GM10847 (cell line): ENCODE data around the gene KDM2B.

Source experiments
- POLR2A ChIP-seq: IDR thresholded peaks from 2 replicates; pipeline ENCODE4 v1.6.1; 2011; ENCODE audit not compliant: insufficient read length; ENCODE audit errors: extremely low read depth

KDM2B gene

GRCh38 chr12:121428883-121429282 lies 151.9 kb downstream of the KDM2B start:
- TF ChIP-seq POLR2A, result no peak

DNA sequence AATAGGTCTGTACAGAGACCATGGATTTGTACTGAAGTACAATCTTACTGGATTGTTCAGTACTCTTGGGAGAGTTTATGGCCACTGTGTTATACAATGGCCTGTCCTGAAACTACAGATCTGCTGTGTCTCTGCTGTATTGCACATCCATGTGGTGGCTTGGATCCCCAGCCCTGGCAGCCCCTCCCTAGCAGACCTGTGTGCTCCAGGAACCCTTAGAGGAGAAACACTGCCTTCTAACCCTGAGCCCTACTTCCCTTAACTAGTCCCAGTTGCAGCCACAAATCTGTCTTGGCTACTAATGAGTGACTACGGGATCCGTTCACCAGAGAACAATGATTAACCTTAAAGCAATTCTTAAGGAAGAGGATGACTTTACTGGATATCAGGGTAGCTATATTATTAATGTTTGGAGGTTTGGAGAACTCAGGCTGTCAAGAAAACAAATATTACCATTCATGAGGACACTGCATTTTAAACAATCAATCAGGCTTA lies 153.2 kb downstream of the KDM2B start:
- TF ChIP-seq POLR2A, result no peak

GRCh38 chr12:121424624-121424975 lies 156.2 kb downstream of the KDM2B start:
- TF ChIP-seq POLR2A, result no peak

GRCh38 chr12:121423682-121424623 lies 156.9 kb downstream of the KDM2B start:
- TF ChIP-seq POLR2A, result no peak

DNA sequence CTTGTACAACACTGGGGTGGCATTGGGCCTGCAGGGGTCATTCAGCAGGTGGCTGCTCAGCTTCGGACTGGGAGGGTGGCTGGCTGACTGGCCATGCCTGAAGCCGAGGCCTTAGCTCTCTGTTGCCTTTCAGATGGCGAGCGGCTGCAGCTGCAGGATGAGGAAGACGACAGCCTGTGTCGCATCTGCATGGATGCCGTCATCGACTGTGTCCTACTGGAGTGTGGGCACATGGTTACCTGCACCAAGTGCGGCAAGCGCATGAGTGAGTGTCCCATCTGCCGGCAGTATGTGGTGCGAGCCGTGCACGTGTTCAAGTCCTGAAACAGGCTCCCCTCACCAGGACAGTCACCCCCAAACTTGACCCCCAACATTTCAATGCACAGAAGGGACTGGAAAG lies 157.6 kb downstream of the KDM2B start:
- no peak for TF ChIP-seq POLR2A

DNA sequence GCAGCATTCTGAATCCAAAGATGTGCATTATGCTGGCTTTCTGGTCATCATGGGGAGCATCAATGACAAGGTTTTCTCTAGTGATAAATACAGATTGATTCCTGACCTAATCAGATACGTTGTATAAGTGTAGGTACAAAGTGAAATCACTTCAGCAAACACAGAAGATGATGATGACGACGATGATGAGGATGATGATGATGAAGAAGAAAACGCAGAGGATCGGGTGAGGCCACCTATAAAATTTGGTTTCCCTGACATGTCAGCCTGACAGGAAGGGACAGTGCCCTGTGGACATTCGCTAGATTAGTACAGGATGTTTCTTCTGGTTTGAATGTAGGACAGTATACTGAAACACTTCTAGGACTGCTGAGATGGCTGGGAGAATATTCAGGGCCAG lies 160.7 kb downstream of the KDM2B start:
- no peak for TF ChIP-seq POLR2A

GRCh38 chr12:121417847-121418246 lies 163.0 kb downstream of the KDM2B start:
- no peak for TF ChIP-seq POLR2A

- TF ChIP-seq POLR2A, result no peak
Observed at GRCh38 chr12:121413917-121414316, 166.9 kb downstream of the KDM2B start.

DNA sequence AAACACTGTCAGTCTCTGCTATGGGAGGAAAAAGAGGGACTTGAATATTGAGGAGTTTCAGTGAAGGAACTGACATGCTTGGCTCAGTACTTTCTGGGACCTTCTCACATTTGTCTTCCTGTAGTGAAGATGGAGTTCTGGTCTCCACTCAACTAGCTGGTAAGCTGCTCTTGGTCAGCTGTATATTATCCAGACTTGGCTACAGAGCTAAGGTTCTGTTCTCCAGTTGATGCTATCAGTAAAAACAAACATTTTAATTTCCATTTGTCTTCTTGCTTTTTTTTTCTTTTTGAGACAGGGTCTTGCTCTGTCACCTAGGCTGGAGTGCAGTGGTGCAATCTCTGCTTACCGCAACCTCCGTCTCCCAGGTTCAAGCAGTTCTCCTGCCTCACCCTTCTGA lies 175.6 kb downstream of the KDM2B start:
- no peak for TF ChIP-seq POLR2A

DNA sequence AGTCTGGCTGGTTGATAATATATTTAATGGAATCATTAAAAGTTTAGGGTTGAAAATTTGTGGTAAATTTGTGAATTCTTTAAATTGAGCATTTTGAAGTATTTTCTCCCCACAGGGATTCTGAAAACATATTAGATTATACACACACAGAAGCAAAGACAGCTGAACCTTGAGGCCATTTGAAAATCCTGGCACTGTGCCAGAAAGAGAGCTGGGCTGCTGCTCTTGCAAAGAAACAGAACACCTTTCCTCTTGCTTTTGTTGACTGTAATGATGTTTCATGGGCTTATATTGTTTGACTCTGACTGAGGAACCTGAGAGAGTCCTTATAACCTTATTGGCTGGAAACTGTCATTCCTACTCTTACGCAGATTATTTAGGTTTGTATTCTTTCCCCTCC lies 176.1 kb downstream of the KDM2B start:
- no peak for TF ChIP-seq POLR2A

- no peak for TF ChIP-seq POLR2A
Observed at GRCh38 chr12:121403721-121404120, 177.1 kb downstream of the KDM2B start.

DNA sequence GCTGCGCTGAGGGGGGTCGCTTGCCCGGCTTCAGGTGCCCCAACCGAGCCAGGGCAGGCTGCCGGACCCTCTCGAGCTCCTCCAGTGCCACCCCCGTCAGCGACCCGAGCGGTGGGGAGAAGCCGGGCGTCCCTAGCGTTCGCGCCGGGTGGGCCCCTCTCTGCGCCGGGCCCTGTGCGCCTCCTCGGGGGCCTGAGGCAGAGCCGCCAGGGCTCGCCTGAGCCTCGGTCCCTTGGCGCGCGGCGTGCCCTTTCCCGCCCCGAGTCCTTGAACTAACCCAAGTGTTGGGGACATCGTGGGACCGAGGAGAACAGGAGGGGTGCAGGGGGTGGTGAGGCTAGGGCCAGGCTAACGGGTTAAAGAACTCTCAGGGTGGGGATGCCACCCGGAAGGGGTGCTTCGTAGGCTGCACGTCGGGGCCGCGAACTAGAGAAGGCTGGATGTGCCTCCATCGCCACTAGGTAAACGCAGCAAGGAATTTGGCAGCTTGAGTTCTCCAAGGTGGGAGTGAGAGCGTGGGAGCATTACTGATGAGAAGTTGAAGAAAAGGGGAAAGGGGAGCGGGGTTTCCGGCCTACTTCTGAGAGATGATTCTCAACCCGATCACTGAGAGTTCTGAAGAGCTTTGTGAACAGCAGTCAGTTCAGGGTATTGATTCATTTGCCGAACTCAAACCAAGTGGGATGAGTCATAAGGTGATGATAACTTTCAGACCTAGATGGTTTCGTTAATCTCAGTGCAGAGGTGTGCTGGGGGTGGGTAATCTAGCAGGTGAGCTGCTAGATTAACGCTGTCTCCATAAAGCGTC lies 180.3 kb downstream of the KDM2B start:
- no peak for TF ChIP-seq POLR2A

GRCh38 chr12:121399391-121400331 lies 181.2 kb downstream of the KDM2B start, which contains the start of gene RNF34:
Gene RNF34 (plus strand): TSS chr12:121400118. CDS start chr12:121400213, 95 bp downstream.
- TF ChIP-seq POLR2A, result peak; percentile 98

GRCh38 chr12:121398355-121398754 lies 182.5 kb downstream of the KDM2B start:
- no peak for TF ChIP-seq POLR2A

GRCh38 chr12:121397521-121397920 lies 183.3 kb downstream of the KDM2B start:
- TF ChIP-seq POLR2A, result no peak
